Pulmonary artery endothelial cell (primary cell): ENCODE results near the gene SULT2B1. TPM values are rescaled to one million over a fixed set of nuclear protein-coding genes. Genes with fewer than 3 reads are reported as not detected.

ENCODE experiments used
- DNase-seq: peaks from one replicate; pipeline ENCODE4 v3.0.0-alpha.2; 2011; ENCODE audit warnings: low read depth, low spot score
- total RNA-seq: library from RNA; depleted of rRNA; stranded (reverse); fragments of >200 nt; gene quantifications from 2 replicates; pipeline ENCODE4 v1.2.3, GENCODE V29; 2014

The SULT2B1 gene
- total RNA-seq, 1 donor from 2014 or later, result not detected

DNA sequence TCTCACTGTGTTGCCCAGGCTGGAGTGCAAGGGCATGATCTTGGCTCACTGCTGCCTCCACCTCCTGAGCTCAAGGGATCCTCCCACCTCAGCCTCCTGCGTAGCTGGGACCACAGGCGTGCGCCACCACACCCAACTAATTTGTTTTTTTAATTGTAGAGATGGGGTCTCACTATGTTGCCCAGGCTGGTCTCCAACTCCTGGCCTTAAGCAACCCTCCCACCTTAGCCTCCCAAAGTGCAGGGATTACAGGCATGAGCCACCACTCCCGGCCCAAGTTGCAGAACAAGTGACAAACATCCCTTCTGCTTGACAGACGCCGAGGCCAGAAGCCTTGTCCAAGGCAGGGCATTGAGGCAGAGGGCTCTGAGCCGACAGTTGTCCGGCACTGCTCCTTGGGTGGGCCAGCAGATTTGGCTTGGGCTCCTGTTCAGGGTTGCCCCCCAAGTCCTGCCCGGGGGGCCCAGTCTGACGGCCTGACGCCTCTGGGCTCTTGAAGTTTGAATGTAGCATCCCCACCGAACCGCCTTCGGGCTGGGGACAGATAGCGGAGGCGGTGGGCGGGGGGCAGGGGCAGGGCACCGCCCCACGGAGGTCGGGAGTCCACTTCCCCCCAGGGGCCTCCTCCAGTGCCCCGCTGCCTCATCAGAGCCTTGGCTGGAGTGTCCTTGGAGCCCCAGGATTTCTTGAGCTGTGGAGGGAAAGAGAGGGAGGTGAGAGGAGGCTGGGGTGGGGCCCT, 48.9 kb downstream of the SULT2B1 start:
- DNase-seq, result no peak

DNA sequence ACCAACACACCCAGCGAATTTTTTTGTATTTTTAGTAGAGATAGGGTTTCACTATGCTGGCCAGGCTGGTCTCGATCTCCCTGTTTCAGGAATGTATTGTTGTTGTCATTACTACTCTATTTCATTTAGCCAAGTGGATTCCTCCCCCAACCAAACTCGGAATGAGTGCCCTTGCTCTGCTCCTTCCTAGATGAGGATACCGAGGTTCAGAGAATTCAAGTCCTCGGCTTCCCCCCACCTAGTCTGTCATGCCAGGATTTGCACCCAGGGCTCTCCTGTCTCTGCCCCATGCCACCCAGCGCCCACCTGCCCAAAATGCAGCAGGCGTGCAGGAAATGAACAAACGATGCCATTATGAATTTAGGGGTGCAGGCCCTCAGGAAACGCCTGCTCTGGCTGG, 51.0 kb downstream of the SULT2B1 start:
- DNase-seq, result no peak

DNA sequence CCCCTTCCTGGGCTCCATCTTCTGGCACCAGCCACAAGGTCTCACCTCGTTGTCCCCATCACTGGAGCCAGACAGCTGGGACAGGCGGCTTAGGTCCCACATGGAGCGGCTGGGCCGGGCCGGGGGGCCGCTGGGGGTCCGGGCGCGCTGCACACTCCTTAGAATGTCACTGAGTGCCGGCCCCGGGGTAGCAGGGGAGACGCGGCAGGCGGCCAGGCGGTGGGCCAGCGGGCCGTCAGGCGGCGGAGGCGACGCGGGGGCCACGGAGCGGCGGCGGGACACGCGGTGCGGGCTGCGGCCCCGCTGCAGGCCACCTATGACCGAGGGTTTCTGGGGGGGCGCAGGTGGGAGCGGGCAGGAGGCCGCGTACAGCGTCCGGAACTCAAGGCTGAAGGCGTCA, 51.5 kb downstream of the SULT2B1 start:
- DNase-seq, result no peak

DNA sequence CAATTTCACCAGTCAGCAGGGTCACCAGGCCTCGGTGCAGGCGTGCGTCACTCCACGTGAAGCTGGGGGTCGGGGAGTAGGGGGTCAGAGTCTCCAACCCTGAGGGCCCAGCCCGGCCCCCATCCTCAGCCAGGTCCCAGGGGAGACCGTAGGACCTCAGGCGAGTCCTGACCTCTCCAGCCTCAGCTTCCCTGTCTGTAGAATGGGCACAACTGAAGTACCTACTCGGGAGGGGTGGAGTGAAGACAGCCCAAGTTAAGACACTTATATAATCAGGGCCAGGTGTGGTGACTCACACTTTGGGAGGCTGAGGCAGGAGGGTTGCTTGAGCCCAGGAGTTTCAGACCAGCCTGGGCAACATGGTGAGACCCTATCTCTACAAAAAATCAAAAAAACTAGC, 51.9 kb downstream of the SULT2B1 start:
- DNase-seq, result no peak

DNA sequence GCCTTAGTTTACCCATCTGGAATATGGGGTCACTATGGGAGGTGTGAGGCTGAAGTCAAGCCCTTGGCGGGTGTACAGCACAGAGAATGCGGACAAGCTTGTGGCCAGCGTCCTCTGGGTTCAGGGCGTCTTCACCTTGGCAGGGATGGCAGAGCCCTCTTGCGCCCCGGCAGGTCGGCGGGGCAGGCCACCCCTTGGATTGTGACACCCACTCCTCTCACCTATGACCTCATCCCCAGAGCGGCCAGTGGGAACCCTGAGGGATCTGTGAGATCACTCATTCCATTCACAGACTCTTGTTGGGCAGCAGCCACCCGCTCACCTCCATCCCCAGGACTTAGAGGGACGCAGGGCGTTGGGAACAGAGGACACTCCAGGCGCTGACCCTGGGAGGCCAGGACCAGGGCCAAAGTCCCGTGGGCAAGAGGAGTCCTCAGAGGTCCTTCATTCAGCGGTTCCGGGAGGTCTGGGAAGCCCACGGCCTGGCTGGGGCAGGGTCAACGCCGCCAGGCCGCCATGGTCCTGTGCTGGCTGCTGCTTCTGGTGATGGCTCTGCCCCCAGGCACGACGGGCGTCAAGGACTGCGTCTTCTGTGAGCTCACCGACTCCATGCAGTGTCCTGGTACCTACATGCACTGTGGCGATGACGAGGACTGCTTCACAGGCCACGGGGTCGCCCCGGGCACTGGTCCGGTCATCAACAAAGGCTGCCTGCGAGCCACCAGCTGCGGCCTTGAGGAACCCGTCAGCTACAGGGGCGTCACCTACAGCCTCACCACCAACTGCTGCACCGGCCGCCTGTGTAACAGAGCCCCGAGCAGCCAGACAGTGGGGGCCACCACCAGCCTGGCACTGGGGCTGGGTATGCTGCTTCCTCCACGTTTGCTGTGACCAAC, 54.7 kb downstream of the SULT2B1 start, which contains the start of gene SPACA4:
SPACA4 (plus strand) TSS at position 280 of the 896 bp plus-strand sequence; CDS start at position 517, 237 bp downstream.
- no peak for DNase-seq

DNA sequence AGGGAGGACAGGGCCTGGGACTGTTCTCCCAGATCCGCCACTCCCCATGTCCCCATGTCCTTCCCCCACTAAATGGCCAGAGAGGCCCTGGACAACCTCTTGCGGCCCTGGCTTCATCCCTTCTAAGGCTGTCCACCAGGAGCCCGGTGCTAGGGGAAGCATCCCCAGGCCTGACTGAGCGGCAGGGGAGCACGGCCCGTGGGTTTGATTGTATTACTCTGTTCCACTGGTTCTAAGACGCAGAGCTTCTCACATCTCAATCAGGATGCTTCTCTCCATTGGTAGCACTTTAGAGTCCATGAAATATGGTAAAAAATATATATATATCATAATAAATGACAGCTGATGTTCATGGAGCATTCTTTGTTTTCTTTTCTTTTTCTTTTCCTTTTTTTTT, 55.4 kb downstream of the SULT2B1 start:
- DNase-seq, result no peak

DNA sequence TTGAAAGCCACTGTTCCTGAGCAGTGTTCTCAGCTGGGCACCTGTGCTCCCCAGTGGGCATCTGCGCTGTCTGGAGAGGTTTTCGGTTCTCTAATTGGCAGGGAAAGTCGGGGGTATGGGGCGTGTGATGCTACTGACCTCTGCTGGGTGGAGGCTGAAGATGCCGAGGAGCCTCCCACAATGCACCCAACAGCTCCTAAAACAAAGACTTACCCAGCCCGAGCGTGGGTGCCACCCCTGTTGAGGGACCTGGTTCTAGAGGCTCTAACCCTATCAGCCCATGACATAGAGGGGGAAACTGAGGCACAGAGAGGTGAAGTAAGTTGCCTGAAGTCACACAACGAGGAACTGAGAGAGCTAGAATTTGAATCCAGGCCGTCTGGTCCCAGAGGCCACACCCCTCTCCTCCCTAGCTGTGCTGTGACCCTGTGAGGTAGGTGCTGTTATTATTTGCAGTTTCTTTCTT, 56.9 kb downstream of the SULT2B1 start:
- DNase-seq, result no peak

DNA sequence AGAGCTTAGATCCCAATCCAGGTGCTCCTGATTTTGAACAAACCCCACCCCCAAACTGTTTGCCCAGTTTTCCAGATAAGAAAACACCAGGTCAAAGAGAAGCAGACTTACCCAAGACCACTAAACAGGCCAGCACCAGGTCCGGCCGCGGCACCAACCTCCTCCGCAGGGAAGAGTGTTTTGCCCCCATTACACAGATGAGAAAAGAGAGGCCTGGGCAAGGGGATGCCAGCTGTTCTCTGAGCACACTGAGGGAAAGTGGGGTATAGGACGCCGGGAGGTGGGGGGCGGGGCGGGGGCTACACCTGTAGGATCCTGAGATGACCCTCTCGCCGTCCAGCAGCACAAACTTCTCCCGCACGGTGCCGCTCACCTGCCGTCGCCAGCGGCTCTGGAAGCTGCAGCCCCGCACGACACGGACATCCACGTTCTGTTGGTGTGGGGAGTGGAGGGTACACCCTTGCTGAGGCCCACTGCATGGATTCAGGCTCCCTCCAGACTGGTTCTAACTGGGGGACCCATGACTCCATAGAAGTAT, 57.7 kb downstream of the SULT2B1 start:
- no peak for DNase-seq

DNA sequence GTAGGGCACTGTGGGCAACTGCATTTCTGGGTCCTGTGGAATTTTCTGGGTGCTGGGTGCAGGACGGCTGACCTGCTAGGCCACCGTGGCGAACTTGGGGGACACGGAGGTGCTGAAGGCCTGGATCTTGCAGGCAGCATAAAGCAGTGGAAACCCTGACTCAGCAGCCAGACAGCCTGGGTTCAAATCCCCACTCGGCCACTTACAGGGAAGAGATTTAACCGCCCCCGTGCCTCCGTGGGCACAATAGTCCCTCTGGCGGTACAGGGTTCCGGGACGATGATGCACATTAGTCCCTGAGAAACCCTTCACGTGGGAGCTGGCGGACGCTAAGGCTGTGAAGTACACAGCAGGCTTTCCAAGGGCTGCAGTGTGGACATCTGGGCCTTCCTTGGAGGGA, 59.9 kb downstream of the SULT2B1 start:
- no peak for DNase-seq

DNA sequence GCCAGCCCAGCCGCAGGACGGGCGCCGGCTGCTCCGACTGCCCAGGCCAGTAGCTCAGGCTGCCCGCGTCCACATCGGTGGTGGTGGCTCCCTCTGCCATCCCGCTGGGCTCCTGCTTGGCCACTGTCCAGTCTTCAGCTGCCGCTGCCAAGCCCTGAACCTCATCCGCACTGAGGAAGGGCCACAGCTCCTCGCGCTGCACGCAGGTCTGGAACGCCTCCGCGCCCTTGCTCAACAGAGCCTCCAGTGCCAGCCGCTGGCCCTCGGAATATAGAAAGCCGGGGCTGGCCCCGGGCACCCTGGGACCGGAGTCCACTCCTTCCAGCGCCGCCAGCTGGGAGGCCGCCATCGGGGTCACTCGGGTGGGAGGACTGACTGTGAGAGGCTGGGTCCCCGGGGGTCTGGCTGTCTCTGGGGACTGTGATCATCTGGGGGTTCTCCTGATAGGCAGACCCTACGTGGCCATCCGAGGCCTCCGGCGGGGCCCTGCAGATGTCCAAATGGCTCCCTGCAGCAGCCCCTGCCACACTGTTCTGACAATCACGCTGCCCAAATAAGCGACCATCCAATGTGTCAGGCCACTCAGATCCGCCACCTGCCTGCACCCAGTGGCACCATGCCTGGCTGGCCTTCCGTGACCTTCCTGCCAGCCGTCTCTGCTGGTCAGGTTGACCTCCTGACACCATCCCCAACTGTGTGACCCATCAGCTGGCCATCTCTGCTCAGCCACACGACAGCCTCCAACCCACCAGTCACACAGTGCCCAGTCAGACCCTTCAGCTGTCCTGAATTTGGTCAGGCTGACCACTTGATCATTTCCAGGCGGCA, 61.3 kb downstream of the SULT2B1 start:
- no peak for DNase-seq

DNA sequence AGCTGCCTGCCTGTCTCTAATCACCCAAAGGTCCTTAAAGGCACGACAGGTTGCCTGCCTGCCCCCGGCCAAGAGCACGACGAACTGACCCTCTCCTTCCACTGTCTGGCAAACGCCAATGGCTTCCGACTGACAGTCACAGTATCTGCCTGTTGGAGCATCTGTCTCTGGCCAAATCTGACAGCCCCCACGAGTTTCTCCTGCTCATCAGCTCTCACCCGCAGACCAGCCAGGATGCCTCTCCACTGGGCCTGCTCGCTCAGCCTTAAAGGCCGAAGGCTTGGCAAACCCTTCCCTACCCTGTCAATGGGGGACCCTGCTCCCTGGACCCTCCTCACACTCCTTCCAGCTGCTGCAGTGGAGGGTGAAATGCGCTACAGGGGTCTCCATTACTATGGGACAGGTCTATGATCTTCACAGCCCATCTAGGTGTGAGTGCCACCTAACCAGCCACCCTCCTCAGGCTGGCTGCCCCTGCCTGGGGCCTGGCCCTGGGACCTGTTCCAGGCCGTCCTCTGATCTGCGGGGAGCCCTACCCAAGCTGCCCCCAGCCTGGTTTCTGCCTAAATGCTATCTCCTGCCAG, 62.0 kb downstream of the SULT2B1 start:
- DNase-seq, result no peak

DNA sequence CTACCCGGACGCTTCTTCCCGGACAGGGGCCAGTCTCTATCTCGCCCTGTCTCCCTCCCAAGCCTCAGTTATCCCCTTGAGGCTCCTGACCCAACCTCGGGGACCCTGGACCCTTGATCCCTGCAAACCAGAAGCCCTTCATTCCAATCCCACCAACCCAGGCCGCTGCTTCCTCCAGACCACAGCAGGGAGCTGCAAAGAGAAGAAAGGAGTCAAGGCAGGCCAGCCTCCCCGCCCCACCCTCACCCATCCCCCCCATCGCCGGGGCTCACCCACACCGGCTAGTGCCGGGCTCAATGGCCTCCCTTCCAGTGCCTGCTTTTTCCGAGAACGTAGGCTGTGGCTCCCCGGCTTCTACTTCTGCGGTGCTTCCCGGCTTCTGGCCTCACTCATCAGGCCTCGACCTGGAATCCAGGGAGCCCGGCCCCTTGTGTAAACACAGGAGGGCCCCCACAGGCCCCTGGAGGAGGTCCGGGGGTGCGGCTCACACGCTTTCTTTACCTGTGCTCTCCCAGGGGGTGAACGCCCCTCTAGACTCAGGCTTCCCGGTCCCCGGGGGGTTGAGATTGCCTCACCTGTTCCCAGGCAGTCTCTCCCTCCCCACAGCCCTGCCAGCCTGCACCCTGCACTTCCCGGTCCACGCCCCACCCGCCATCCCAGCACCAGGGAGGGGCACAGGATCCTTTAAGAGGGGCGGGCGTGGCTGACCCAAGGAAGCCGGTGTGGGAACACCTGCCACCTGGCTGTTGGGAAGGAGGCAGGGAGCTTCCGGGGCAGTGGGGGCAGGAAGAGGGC, 62.7 kb downstream of the SULT2B1 start, which contains the start of gene FAM83E:
FAM83E (minus strand) TSS at position 641 of the 795 bp plus-strand sequence. CDS start 1,704 bp downstream, outside the sequence.
- DNase-seq, result no peak

DNA sequence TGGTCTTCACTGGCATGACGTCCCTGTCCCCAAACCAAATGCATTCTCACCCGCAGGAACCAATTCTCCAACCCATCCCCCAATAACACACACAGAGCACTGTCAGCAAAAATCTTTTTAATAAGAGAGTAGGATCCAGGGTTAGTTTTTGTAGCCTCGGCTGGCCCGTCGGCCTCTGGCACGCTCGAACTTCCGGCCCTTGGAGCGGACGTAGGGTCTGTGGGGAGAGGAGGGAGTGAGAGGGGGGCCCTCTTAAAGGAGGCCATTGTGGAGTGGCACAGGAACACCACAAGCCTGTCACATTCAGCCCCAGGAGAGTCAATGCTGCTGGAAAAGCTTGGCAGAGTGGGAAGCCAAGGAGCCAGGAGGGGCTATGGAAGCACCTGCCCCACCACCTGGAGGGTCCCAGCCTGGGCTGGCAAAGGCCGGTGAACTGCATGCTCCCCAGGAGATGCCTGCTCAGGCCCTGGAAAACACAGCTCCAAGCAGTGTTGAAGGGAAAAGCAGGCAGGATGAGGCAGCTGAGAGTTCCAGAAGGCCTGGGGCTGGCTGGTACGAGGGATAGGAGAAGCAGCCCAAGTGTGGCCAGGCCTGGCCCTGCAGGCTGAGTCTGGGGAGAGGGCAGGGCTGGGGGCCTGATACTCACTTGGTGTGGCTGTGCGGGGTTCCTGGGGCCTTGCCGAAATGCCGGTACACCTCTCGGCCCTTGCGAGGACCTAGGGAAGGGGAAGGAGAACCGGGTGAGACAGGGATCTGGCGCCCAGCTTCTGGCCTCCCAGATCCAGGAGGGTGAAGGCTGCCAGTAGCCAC, 63.5 kb downstream of the SULT2B1 start:
- no peak for DNase-seq

DNA sequence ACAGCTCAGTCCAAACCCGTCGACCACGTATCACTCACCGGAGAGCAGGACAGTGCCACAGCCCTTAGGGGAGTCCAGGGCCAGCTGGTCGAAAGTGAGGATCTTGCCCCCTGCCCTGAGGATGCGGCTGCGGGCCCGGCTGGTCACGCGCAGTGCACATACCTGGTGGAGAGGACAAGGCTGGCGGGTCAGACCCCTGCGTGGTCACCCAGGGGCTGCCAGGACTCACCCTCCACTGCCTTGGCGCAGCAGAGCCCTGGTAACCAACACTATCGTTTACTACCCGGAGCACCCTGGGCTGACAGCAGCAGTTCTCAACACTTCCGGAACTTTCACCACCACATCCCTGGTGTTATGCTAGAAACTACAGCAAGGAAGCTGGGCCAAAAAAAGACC, 64.1 kb downstream of the SULT2B1 start:
- no peak for DNase-seq

DNA sequence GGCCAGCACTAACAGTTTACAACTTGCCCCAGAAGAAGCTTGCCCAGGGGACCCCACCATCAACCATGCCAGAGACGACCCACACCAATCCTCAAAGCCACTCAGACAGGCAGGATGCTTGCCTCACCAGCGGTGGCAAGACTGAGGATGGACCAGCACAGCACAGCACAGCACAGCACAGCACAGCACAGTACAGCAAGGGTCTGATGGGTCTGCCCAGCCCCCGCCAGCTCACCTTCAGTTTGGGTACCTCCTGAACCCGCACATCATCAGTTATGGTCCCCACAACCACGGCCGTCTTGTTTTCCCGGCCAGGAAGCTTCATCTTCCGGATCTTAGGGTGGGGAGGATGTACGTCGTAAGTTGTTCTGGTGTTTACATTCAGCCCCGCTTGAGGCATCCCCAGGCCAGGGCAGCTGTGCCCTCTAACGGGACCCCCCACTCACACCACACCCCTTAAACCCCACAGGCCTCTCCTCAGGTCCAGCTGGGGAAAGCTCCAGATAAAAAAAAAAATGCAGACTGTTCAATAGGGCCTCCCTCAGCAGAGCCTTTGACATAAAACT, 64.6 kb downstream of the SULT2B1 start:
- no peak for DNase-seq

DNA sequence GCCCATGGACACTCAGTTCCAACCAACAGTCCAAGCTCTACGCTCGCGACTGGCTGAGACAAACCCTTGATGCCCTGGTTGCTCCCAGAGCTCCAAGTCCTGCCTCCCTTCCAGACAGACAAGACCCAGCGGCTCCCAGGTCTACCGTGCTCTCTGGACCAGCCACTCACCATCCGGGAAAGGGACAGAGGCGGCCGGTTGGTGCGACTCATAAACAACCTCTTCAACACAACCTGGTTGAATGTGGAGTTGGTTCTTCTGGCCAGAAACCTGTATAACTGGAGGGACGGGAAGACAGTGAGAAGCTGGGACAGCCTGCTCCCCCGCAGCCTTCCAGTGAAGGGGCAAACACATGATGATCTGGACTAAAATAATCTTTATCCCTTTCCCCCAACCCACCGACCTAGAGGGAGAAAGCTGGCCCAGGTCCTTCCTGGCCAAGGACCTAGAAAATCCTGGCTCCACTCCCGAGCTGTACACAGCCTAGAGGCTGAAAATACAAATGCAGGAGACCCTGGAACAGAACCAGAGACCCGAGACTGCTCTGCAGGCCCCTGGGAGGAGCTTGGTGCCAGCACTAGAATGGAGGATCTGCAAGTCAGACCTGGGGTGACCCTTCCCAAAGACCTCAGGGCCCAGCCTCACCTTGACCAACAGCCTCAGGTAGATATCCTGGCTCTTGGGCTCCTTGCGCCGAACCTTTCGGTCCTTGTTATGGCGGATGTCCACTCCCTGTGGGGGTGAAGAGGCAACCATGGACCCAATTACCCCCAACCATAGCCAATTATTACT, 65.4 kb downstream of the SULT2B1 start:
- no peak for DNase-seq

DNA sequence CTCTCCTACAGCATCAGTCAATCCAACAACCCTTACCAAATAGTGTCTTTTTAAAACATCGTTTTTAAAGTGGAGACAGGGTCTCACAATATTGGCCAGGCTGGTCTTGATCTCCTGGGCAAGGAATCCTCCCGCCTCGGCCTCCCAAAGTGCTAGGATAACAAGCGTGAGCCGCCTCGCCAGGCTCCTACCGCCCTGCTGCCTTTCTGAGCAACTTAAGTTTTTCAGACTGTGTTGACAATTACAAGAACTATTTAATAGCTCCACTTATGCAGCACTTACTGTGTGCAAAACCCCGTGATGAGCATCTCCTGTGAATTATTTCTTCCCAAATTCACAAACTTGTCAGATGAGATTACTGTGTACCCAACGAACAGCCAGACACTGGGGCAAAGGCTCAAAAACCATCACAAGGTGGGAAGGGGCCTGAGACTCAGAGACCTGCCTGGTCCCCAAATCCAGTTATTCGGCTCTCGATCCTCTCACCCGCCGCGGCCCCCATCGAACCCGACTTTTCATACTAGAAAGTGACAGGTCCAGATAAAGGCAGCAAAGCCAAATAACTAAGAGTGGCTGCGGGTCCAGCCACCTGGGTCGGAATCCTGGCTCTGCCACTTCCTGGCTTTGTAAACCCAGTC, 66.4 kb downstream of the SULT2B1 start:
- no peak for DNase-seq
